Measurements from ENCODE around the gene MYO9A.

The MYO9A gene

DNA sequence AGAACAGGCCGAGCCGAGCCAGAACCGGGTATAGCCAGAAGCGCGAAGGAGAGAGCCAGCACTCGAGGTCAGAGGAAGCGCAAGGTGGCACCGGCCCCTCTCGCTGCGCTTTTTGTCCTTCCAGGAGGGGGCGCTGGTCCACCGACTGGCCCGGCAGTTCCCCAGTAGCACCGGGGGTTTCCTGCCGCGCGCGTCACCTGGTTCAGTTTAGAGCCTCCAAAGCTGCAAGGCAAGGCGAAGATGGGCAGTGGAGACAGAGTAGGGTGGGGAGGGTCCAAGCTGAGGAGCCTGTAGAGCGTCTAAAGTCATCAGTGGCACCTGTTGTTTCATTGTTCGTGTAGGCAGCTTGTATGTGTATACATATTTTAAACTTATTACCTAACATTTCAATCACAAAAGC is 315.2 kb downstream of the MYO9A start:
- DNase-seq (ENCODE audit: low read depth), result no peak
- peak; percentile 32 for TF ChIP-seq CTCF (IDR thresholded peaks at IDR 0.05; ENCODE audit: low read length, missing control alignments)
- H3K4me3 ChIP-seq (replicated peaks; ENCODE audit: low read depth, low read length), result no peak overlapping the region

DNA sequence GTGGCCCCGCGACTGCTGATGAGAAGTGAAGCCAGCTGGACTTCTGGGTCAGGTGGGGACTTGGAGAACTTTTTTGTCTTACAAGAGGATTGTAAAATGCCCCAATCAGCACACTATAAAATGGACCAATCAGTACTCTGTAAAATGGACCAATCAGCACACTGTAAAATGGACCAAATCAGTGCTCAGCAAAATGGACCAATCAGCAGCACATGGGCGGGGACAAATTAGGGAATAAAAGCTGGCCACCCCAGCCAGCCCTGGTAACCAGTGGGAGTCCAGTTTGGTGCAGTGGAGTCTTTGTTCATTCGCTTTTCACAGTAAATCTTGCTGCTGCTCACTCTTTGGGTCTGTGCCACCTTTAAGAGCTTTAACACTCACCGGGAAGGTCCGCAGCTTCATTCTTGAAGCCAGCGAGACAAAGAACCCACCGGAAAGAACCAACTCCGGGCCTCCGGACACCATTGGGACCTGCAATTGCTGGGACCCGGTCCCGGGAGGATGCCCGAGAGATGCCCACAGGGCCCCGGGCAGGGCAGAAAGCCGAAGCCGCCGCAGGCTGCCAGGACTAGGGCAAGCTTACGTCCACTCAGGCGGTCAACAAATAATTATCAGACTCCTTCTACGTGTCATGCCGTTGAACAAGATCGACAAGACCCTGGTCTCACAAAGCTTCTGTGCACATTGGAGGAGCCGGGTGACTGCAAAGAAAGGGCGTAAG is 315.9 kb downstream of the MYO9A start:
- TF ChIP-seq CTCF (IDR thresholded peaks at IDR 0.05; ENCODE audit: low read length, missing control alignments), result no peak
- no peak for DNase-seq (ENCODE audit: low read depth)
- H3K4me3 ChIP-seq (replicated peaks; ENCODE audit: low read depth, low read length), result no peak overlapping the region

DNA sequence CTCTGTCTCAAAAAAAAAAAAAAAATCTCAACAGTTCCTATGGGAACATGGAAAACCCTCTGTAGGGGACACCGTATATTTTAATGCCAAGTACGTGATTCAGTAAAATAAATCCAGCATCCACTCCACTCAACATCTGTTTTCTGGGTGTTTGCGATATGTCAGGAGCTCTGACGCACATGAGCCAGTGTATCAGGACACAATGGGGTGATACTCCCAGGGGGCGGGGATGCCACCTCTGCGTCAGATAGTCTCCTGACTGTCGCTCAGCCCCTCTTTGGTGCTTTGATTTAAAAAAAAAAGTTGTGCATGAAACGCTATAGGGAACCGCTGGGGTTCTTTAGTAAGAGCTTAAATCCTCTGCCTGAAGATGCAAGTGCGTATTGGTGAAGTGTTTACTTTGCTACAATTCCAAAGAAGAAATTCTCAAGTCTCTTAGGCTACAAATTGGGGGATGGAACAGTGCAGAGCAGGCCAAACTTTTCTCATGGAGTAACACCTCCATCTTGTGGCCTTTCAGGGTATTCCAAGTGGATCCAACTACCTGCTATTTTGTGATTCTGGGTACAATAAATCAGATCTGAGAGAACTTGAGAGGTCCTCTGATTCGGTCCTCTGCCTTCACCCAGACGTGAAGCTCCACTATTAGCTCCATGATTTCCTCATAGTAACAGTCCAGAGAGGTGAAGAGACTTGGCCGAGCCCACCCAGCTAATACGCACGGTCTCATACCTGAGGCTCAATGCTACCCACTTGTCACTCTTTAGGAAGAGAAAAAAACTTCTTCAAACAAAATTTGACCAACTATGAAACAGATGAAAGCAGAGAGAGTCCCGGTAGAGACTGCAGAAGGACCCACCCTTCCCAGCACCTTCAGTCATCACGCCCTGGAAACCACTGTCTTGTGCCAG is 316.9 kb downstream of the MYO9A start:
- peak; percentile 88 for TF ChIP-seq CTCF (IDR thresholded peaks at IDR 0.05; ENCODE audit: low read length, missing control alignments)
- H3K4me3 ChIP-seq (replicated peaks; ENCODE audit: low read depth, low read length), result no peak overlapping the region
- DNase-seq (ENCODE audit: low read depth), result peak; percentile 86

DNA sequence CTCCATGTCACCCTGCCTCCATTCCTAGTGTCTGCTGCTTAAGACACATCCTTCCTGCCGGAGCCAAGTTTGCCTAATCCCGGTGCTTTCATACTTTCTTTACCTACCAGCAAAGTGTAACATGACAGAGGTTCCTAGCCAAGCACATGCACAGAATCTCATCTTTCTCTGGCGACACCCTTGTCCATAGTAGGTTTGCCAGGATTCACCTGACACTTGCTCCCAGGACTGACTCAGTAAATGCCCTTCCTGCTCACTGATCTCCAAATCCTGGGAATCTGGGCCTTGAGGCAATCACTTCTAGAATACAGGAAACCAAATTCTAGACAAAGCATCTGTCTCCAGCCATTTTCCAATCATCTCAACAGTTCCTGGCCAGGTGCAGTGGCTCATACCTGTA is 317.8 kb downstream of the MYO9A start:
- no peak for DNase-seq (ENCODE audit: low read depth)
- H3K4me3 ChIP-seq (replicated peaks; ENCODE audit: low read depth, low read length), result no peak overlapping the region
- TF ChIP-seq CTCF (IDR thresholded peaks at IDR 0.05; ENCODE audit: low read length, missing control alignments), result no peak

- DNase-seq (ENCODE audit: low read depth), result no peak
- no peak overlapping the region for H3K4me3 ChIP-seq (replicated peaks; ENCODE audit: low read depth, low read length)
- TF ChIP-seq CTCF (IDR thresholded peaks at IDR 0.05; ENCODE audit: low read length, missing control alignments), result no peak
Observed at GRCh38 chr15:71798641-71799040, 319.3 kb downstream of the MYO9A start.

DNA sequence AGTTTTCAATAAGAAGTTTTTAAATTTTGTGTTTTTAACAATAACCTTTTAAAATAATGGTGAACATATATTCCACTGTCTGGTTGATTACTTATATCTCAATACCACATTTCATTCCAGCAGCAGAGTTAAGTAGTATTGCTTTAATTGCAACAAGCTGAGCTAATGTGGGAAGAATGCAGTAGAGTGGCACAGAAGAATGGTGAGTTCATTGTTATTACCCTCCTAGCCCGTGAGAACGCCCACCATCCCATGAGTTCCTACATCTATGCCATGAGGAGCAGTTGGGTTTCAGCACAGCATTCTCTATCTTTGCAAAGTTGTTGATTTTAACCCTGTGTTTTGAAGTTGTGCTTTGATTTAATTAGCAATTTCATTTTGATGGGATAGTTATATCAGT is 325.4 kb downstream of the MYO9A start:
- no peak for TF ChIP-seq CTCF (IDR thresholded peaks at IDR 0.05; ENCODE audit: low read length, missing control alignments)
- DNase-seq (ENCODE audit: low read depth), result peak; percentile 65
- H3K4me3 ChIP-seq (replicated peaks; ENCODE audit: low read depth, low read length), result no peak overlapping the region

Data from fibroblast of pulmonary artery (primary cell).